Liver (tissue), 9 donors: ENCODE measurements around the gene NEUROG2. TPM values are rescaled to one million over a fixed set of nuclear protein-coding genes. Genes with fewer than 3 reads are reported as not detected.

ENCODE experiments used
- DNase-seq: peaks from one replicate; pipeline ENCODE4 v3.0.0-alpha.2; 2017; ENCODE audit warnings: low spot score
- H3K27ac ChIP-seq, 2 donors: one replicate each; pipeline ENCODE4 v1.7.0; 2013; ENCODE audit warnings: inconsistent platforms in 2 of 2, low read length in 2 of 2, control low read depth in 1 of 2, low read depth in 1 of 2, mild to moderate bottlenecking in 1 of 2
- H3K27me3 ChIP-seq, 4 donors: one replicate each; pipeline versions ENCODE4 v1.6.1 to v1.7.0; 2013; ENCODE audit warnings: low read length in 3 of 4, inconsistent platforms in 1 of 4, mild to moderate bottlenecking in 1 of 4, moderate library complexity in 1 of 4; ENCODE audit not compliant: control insufficient read depth in 4 of 4, insufficient read depth in 4 of 4
- H3K36me3 ChIP-seq, 4 donors: one replicate each; pipeline versions ENCODE4 v1.6.1 to v1.7.0; 2013; ENCODE audit warnings: low read length in 3 of 4, mild to moderate bottlenecking in 3 of 4, low read depth in 1 of 4, moderate library complexity in 1 of 4; ENCODE audit not compliant: control insufficient read depth in 4 of 4, insufficient read depth in 3 of 4
- H3K4me1 ChIP-seq, 4 donors: one replicate each; pipeline versions ENCODE4 v1.6.1 to v1.7.0; 2013; ENCODE audit warnings: low read length in 3 of 4, mild to moderate bottlenecking in 3 of 4, moderate library complexity in 1 of 4; ENCODE audit not compliant: control insufficient read depth in 4 of 4, insufficient read depth in 4 of 4
- H3K4me3 ChIP-seq, 3 donors: one replicate each; pipeline versions ENCODE4 v1.6.1 to v1.7.0; 2013; ENCODE audit warnings: low read length in 3 of 3, control low read depth in 1 of 3, low read depth in 1 of 3, mild to moderate bottlenecking in 1 of 3
- H3K9ac ChIP-seq, 2 donors: one replicate each; pipeline ENCODE4 v1.7.0; 2013; ENCODE audit warnings: low read length in 2 of 2, mild to moderate bottlenecking in 2 of 2, moderate library complexity in 2 of 2, control low read depth in 1 of 2, low read depth in 1 of 2
- H3K9me3 ChIP-seq, 4 donors: one replicate each; pipeline versions ENCODE4 v1.6.1 to v1.7.0; 2013; ENCODE audit warnings: low read length in 3 of 4; ENCODE audit not compliant: control insufficient read depth in 4 of 4
- FOXA1 ChIP-seq: IDR thresholded peaks from 2 replicates; pipeline ENCODE4 v1.6.1; 2016; ENCODE audit warnings: antibody characterized with exemption
- FOXA2 ChIP-seq: IDR thresholded peaks from 2 replicates; pipeline ENCODE4 v1.6.1; 2016; ENCODE audit warnings: antibody characterized with exemption
- GABPA ChIP-seq, 2 donors: IDR thresholded peaks in 1 of 2; conservative IDR thresholded peaks in 1 of 2; 2 replicates each; pipeline ENCODE4 v1.6.1; 2016; ENCODE audit warnings: antibody characterized with exemption in 2 of 2, mild to moderate bottlenecking in 1 of 2, moderate library complexity in 1 of 2
- HNF4G ChIP-seq: IDR thresholded peaks from 2 replicates; pipeline ENCODE4 v1.6.1; 2016; ENCODE audit warnings: antibody characterized with exemption
- JUND ChIP-seq, 2 donors: IDR thresholded peaks; 2 replicates each; pipeline ENCODE4 v1.6.1; 2016; ENCODE audit warnings: antibody characterized with exemption in 2 of 2
- MAX ChIP-seq: IDR thresholded peaks from 2 replicates; pipeline ENCODE4 v1.6.1; 2016; ENCODE audit warnings: antibody characterized with exemption
- NR2F2 ChIP-seq: IDR thresholded peaks from 2 replicates; pipeline ENCODE4 v1.6.1; 2016; ENCODE audit warnings: antibody characterized with exemption
- RAD21 ChIP-seq, 2 donors: IDR thresholded peaks; 2 replicates each; pipeline ENCODE4 v1.6.1; 2016; ENCODE audit warnings: antibody characterized with exemption in 2 of 2, mild to moderate bottlenecking in 2 of 2
- SP1 ChIP-seq: IDR thresholded peaks from 2 replicates; pipeline ENCODE4 v1.6.1; 2018; ENCODE audit warnings: antibody characterized with exemption, mild to moderate bottlenecking
- TAF1 ChIP-seq: conservative IDR thresholded peaks from 2 replicates; pipeline ENCODE4 v1.6.1; 2016; ENCODE audit warnings: antibody characterized with exemption, mild to moderate bottlenecking
- YY1 ChIP-seq: IDR thresholded peaks from 2 replicates; pipeline ENCODE4 v1.6.1; 2016; ENCODE audit warnings: antibody characterized with exemption, mild to moderate bottlenecking
- WGBS: extraction: QIAGEN DNeasy Blood & Tissue Kit; methylation state at CpG from one replicate; pipeline ENCODE4 v1.1.7; 2013; 5-methylcytosine and 5-hydroxymethylcytosine counted together
- polyA plus RNA-seq, 2 donors: library from polyadenylated mRNA; stranded (reverse) in 1 of 2; unstranded in 1 of 2; fragments of 200-250 nt in 1 of 2; fragments of >200 nt in 1 of 2; fragmentation: Nextera tagmentation in 1 of 2; extraction: Ambion mirVana in 1 of 2; gene quantifications; one replicate each; pipeline versions ENCODE4 v1.2.1 to v1.2.3, GENCODE V29; 2013 to 2015
- total RNA-seq, 2 donors: library from RNA; depleted of rRNA; stranded (reverse); fragments of >200 nt; gene quantifications; one replicate each; pipeline ENCODE4 v1.2.3, GENCODE V29; 2014
- TF ChIP-seq, protein P1 (sequence below): IDR thresholded peaks from 2 replicates; pipeline ENCODE4 v1.6.1; 2016; ENCODE audit warnings: antibody characterized with exemption
- TF ChIP-seq, protein P2 (sequence below): IDR thresholded peaks from 2 replicates; pipeline ENCODE4 v1.6.1; 2016; ENCODE audit warnings: antibody characterized with exemption, mild to moderate bottlenecking
- TF ChIP-seq, protein P3 (sequence below): IDR thresholded peaks from 2 replicates; pipeline ENCODE4 v1.6.1; 2016; ENCODE audit warnings: antibody characterized with exemption
- donor health status: healthy.
- donor health status: healthy.
- donor health status: healthy.
- donor health status: healthy.
- donor health status: healthy.

The NEUROG2 gene
- total and polyA plus RNA-seq, 4 donors: not detected

DNA sequence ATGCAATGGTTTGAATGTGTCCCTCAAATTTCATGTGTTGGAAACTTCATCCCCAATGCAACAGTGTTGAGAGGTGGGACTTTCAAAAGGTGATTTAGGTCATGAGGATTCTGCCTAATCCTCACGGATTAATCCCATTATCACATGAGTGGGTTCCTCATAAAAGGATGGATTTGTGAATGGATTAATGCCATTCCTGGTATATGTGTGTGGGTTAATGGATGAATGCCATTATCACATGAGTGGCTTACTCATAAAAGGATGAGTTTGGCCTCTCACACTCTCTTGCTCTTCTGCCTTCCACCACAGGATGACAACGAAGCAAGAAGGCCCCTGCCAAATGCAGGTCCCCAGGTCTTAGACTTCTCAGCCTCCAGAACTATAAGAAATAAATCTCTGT is 30.5 kb upstream of the NEUROG2 start:
- 88% methylated on average over 2 of the region's 2 CpGs for WGBS
- H3K4me3 ChIP-seq: no peak overlapping the region

GRCh38 chr4:112545346-112545745 is 29.4 kb upstream of the NEUROG2 start:
- TF ChIP-seq GABPA (IDR thresholded peaks at IDR 0.05 in 1 of 2, conservative IDR thresholded peaks at IDR 0.05 in 1 of 2) (no peak), NR2F2 (no peak), SP1 (no peak), RAD21 (IDR thresholded peaks at IDR 0.05) (no peak), MAX (no peak), YY1 (no peak), FOXA1 (no peak), HNF4G (no peak), FOXA2 (no peak), JUND (IDR thresholded peaks at IDR 0.05) (no peak)
- TF ChIP-seq, protein P1, sequence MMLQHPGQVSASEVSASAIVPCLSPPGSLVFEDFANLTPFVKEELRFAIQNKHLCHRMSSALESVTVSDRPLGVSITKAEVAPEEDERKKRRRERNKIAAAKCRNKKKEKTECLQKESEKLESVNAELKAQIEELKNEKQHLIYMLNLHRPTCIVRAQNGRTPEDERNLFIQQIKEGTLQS: no peak
- TF ChIP-seq, protein P2, sequence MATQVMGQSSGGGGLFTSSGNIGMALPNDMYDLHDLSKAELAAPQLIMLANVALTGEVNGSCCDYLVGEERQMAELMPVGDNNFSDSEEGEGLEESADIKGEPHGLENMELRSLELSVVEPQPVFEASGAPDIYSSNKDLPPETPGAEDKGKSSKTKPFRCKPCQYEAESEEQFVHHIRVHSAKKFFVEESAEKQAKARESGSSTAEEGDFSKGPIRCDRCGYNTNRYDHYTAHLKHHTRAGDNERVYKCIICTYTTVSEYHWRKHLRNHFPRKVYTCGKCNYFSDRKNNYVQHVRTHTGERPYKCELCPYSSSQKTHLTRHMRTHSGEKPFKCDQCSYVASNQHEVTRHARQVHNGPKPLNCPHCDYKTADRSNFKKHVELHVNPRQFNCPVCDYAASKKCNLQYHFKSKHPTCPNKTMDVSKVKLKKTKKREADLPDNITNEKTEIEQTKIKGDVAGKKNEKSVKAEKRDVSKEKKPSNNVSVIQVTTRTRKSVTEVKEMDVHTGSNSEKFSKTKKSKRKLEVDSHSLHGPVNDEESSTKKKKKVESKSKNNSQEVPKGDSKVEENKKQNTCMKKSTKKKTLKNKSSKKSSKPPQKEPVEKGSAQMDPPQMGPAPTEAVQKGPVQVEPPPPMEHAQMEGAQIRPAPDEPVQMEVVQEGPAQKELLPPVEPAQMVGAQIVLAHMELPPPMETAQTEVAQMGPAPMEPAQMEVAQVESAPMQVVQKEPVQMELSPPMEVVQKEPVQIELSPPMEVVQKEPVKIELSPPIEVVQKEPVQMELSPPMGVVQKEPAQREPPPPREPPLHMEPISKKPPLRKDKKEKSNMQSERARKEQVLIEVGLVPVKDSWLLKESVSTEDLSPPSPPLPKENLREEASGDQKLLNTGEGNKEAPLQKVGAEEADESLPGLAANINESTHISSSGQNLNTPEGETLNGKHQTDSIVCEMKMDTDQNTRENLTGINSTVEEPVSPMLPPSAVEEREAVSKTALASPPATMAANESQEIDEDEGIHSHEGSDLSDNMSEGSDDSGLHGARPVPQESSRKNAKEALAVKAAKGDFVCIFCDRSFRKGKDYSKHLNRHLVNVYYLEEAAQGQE: no peak
- WGBS: 93% methylated on average over 3 of the region's 3 CpGs
- H3K36me3 ChIP-seq: no peaks in the 10 kb centered on the region

More for the DNA sequence above, 30.5 kb upstream of the NEUROG2 start:
- TF ChIP-seq TAF1 (no peak), YY1 (no peak), GABPA (IDR thresholded peaks at IDR 0.05 in 1 of 2, conservative IDR thresholded peaks at IDR 0.05 in 1 of 2) (no peak), HNF4G (no peak)
- TF ChIP-seq, protein P3, sequence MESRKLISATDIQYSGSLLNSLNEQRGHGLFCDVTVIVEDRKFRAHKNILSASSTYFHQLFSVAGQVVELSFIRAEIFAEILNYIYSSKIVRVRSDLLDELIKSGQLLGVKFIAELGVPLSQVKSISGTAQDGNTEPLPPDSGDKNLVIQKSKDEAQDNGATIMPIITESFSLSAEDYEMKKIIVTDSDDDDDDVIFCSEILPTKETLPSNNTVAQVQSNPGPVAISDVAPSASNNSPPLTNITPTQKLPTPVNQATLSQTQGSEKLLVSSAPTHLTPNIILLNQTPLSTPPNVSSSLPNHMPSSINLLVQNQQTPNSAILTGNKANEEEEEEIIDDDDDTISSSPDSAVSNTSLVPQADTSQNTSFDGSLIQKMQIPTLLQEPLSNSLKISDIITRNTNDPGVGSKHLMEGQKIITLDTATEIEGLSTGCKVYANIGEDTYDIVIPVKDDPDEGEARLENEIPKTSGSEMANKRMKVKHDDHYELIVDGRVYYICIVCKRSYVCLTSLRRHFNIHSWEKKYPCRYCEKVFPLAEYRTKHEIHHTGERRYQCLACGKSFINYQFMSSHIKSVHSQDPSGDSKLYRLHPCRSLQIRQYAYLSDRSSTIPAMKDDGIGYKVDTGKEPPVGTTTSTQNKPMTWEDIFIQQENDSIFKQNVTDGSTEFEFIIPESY: no peak
- Histone ChIP-seq H3K9me3 (no peaks in the 10 kb centered on the region), H3K4me1 (no peaks in the 10 kb centered on the region), H3K27ac (no peak overlapping the region), H3K27me3 (no peaks in the 10 kb centered on the region), H3K9ac (no peak overlapping the region), H3K36me3 (no peaks in the 10 kb centered on the region)
- DNase-seq: no peak

More at GRCh38 chr4:112545346-112545745, 29.4 kb upstream of the NEUROG2 start:
- Histone ChIP-seq H3K27me3 (no peaks in the 10 kb centered on the region), H3K9me3 (no peaks in the 10 kb centered on the region), H3K9ac (no peak overlapping the region), H3K27ac (no peak overlapping the region), H3K4me3 (no peak overlapping the region), H3K4me1 (no peaks in the 10 kb centered on the region)
- no peak for DNase-seq
